SHP77 treated with DMSO at 0.1 percent for 48 hours (cell line): ENCODE data around the gene NODAL.
"Not testable (repeated sequence)": the region's sequence is repeated elsewhere in the genome, so short reads cannot be mapped to it uniquely, and the experiment has no call there.

ENCODE experiments used
- DNase-seq: peaks from one replicate; lab custom pipeline; 2025; lab: John Stamatoyannopoulos, UW

Gene NODAL

DNA sequence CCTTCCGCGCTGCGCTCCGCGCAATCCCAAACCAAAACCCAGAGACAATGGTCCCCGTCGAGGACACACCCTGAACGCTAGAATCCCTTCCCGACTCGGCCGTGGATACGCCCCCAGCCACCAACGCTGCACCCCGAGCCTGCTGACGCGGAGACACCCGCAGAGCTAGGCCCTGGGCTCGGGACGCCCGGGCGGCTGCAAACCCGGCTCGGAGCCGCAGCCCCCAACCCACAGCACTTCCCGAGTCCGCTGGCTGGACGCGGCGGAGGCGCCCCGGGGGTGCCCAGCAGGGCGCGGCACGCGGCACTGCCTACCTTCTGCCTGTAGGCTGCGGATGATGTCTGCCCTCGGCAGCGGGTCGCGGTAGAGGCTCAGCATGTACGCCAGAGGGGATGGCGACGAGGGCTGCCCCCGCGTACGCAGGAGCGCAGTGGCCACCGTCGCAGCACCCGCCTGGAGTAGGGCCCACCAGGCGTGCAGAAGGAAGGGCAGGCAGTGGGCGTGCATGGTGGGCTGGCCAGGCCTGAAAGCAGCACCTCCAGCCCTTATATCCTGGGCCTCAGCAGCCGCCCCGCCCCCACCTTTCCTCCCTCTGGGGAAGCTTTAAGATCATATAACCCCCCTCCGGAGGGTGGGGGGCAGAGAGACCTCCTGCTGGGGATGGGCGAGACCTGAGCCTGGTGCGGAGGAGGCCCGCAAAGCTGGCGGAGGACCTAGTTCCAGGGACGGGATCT lies at the start of gene NODAL:
Gene NODAL, minus strand, starts transcription at position 521 of the 734 bp plus-strand sequence. Its CDS starts 14 bp downstream, at position 507.
- DNase-seq = no peak

DNA sequence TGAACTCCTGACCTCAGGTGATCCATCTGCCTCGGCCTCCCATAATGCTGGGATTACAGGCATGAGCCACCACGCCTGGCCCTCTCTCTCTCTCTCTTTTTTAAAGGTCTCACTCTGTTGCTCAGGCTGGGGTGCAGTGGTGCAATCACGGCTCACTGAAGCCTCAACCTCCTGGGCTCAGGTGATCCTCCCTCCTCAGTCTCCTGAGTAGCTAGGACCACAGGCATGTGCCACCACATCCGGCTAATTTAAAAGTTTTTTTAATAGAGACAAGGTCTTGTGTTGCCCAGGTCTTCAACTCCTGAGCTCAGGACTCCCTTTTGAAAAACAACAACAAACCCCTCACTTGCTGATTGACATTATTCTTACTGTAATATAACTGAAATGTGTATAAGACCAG lies 48.7 kb upstream of the NODAL start:
- DNase-seq = no peak

DNA sequence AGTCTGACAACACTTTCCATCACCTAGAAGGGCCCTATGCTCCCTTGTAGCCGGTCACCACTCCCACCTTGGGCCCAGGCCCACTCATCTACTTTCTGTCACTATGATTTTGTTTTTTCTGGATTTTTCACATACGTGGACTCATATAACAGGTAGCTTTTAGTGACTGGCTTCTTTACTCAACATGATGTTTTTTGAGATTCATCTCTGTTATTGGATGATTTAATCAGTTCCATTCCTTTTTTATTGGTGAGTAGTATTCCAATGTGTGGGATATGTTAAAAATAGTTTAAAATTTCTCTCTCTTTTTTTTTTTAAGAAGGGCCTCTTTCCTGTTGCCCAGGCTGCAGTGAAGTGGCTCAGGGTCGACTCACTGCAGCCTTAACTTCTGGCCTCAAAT lies 46.3 kb upstream of the NODAL start:
- no peak for DNase-seq

DNA sequence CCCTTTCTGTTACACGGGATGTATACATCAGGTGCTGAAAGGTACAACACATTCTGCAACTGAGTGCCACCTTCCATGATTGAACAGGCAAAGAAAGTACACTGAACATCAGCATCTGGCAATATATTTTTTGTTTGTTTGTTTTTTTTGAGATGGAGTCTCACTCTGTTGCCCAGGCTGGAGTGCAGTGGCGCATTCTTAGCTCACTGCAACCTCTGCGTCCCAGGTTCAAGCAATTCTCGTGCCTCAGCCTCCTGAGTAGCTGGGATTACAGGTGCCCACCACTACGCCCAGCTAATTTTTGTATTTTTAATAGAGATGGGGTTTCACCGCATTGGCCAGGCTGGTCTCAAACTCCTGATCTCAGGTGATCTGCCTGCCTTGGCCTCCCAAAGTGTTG lies 42.4 kb upstream of the NODAL start:
- DNase-seq = not testable (repeated sequence)

DNA sequence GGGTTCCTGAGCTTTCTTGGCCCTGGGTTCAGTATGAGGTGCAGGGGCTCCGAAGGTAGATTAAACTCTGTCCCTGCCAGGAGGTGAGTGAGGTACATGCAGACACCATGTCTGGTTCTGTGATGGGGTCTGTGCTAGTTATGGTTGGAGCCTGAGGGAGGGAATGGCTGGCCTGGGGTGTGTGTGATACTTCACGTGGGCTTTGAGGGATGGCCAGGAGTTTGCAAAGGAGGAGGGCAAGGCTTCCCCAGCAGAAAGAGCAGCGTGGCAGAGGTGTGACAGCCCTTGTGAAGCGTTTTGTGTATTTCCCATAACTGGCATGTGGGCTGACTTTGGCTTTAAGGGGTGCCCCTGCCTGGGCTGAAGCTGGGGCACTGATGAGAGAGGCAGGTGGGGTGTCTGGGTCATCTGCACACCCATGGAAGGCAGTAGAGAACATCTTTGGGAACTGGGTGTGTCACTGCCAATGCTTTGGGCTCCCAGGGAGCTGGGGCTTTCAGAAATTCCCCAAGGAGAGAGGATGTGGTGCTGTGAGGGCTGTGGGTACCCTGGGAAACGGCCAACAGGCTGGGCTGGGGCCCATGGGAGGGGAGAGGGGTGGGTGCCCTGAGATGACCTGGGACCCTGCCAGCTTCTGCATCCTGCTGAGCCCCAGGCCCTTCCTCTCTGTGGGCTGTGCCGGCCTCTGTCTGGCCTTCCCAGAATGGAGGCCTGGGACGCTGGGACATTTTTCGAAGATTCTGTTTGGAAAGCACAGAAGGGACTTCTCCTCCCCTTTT lies 41.7 kb upstream of the NODAL start:
- DNase-seq = no peak

DNA sequence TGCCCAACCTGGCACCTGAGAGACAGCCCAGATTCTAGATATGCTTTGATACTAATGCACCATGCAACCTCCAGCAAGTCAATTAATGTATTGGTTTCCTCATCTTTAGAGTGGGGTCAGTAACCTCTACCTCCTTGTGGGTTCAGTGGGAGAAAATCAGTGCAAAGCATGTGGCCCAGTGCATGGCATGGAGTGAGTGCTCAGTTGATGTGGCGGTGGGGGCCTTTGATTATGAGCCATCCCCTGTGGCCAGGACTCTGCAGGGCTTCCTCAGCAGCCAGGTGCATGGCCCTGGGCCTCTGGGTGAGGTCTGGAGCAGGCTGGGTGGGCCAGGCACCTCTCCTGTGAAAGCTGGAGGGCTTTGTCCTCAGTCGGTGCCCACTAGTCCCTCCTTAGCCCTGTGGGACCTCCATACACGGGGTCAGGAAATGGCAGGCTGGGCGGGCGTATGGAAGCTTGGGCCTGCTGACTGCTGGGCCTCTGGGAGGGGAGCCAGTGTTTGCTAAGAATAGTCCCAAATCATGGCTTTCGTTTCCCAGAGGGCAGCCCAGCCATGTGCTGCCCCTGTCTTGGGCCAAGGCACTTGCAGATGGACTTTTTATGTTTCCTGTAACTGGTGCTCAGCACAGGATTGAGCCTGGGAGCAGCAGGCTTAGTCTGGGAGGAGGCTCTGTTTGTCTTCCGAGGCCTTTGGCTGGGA lies 40.5 kb upstream of the NODAL start:
- DNase-seq = no peak

DNA sequence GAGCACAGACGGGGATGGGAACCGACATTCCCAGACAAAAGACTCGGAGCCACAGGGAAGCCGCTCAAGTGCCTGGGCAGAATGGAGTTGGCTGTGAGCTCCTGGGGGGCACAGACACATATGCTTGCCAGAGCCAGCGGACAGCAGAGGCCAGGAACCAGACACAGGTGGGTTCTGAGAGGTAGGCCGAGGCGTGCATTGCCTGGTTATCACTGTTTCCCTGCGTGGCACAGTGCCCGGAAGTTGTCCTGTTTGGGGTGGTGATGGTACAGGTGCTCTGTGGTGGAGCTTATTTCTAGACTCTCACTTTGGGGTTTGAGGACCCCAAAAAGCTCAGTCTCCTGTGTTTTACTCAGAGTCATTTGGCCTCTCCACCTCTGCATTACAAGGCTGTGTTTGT lies 39.6 kb upstream of the NODAL start:
- no peak for DNase-seq

DNA sequence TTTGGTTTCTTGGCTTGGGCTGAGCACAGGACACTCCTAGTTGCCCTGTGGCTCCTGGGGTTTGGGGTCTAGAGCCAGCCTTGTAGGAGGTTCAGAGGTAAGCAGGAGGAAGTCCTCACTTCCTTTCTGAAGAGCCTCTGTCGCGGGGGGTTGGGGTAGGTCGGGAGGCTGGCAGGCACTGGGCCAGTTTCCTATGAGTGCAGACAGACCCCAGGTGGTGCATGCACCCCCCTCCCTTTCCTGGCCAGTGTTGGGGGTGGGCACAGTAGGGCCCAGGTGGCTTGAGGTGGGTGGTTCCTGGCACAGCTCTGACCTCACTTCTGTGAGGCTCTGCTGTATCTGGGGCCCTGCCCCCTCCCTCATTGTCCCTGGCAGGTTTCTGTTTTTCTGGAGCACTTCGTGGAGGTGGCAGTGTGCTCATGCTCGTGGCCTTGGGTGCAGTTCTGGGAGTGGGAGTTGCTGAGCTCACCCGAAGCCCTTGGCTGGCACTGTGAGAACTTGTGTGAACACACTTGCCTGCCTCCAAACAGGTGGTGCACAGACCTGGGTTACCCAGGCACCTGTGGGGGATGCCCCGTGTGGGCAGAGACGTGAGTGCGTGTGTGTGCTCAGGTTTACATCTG lies 38.9 kb upstream of the NODAL start:
- DNase-seq = no peak

DNA sequence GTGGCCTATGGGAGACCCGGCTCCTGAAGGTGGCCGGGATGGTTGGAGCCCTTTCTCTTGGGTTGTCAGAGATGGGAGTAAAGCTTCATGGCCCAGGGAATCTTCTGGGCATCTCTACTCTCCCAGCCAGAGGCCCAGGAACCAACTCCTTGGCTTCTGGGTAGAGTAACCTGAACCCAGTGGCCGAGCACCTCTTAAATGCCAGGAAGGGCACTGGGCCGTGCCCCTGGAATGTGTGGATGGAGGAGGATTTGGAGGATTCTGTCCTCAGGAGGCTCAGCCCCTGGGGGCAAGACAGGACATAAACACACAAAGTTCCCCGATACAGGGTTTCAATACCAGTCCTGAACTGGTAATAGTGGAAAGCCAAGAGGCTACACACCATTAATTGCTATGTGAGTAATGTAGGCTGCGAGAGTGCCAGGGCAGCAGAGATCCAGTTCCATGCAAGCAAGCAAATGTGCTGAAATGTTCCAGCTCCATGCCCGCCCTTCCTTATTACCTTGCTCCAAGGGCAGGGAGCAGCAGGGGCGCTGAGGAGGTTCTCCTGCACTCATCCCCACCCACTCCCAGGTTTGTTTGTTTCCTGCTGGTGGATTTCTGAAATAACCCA lies 38.3 kb upstream of the NODAL start:
- no peak for DNase-seq

DNA sequence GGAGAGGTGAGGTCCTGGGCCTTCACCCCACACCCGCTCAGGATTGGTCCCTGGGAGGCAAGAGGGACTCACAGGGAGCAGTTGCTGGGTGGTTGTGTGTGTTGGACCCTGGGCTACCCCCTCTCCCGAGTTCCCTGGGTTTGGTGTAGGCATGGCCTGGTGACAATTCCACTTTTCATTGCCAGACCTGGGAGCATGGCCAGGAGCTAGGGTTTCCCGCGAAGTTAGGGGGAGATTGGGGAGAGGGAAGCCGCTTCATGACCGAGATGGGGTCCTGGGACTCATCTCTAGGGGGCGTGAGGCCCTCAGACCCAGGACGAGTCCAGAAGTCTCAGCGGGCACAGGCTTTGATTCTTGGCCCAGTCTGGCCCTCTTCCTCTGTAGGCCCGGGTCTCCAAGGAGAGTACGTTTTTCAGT lies 37.7 kb upstream of the NODAL start:
- no peak for DNase-seq

DNA sequence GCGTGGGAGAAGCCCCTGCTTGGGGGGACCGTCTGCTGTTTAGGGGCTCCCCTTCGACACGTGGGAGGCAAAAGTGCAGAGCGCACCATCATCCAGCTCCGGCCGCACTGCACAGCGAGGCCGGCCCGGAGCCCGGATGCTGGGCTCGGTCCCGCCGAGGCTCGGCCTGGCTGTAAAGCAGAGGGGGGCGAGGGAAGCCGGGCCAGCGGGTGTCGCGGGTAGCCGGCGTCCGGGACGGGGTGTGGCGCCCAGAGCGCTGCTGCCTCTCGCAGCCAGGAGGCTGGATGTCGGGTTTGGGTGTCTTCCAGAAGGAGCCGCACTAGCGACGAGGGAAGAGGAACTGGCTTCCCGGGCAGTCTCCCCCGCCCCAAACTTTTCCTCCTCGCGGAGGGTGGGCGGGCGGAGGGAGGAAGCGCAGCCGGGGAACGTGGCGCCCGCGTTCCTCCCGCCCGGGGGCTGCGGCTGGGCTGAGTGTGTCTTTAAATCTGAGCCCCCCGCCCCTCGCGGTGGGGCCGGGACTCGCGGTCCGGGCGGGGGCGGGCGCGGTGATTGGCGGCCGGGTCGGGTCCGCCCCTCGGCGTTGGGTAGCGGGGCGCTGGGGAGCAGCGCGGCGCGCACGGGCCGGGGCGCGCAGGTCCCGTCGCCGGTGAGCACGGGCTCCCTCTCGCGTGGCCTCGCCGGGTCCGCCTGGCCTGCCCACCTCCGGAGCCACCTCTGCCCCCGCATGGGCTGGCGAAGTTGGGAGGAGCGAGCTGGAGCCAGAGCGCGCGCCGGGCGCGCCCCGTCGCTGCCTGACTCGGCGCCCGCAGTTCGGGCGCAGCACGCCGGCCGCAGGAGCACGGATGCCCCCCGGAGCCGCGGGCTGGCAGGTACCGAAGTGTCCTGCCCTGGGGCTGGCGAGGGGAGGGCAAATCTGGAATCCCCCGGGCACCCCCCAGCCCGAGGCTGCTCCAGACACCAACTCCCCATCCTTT lies 37.0 kb upstream of the NODAL start, which contains the start of gene PALD1:
Gene PALD1, plus strand, starts transcription at position 577 of the 974 bp plus-strand sequence. CDS start 47,185 bp downstream, outside the sequence.
- no peak for DNase-seq

DNA sequence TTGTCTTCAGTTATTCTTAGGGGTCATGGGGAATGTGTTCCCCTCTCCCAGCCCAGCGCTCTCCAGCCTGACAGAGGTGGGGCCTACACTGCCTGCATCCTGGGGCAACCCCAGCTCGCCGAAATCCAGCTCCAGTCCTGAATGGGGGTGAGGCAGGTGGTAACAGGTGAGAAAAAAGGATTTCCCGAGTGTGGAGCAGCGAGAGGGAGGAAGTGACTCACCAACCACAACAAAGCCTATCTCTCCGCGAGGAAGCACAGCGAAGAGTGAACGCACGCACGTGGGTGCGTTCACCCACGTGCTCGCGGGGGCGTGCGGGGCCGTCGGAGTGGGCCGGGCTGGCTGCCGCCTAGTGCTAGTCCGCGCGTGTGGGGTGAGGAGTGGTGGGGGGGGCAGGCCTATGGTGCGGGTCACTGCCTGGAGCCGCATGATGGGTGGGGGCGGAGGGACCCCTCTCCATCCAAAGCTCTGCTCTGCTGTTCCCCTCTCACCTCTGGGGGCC lies 36.2 kb upstream of the NODAL start:
- no peak for DNase-seq

DNA sequence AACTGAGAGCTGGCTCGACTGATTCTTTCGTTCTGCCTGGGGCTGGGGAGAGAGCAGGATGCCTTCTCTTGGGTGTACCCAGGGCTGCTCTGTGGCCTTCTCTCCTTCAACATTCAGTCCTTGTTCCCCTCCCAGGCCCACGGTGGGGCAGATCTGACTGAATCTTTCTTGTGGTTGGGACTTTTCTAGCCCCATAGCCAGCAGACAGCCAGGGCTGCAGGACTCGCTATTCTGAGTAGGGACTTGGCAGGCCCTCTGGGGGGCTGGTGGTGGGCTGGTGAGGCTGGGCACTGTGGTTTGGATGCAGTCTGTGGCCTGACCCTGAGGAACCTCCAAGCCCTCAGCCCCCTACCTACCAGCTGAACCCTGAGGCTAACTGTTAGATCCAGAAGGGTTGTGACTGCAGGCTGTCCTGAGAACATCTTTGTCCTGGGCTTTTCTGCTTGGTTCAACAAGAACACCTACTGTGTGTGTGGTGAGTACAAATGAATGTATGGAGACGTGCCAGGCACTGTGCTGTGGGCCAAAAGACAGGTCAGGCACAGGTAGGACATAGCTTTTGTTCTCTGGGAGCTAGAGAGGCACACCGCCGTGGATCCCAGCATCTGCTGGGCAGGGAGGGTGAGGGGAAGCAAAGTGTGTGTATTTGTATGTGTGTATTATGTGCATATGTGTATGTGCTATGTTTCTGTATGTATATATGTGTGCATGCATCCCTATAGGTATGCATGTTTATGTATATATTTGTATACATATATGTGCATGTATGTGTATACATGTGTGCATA lies 35.0 kb upstream of the NODAL start:
- DNase-seq = no peak

DNA sequence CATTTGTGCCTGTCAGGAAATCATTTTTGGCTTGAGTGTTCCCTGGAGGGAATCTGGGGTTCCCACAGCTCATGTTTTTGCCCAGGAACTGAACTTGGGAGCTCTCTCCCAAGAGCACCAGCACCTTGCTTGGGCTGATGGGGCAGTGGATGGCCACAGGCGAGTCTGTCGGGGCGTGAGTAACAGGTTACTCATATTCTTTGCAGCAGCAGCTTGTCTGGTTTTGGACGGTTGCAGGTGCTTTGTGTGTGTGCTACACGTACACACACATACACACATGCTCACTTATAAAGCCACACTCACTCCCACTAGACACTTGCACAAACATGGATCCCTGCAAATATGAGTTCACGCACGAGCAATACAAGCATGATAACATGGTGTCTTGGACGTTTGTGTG lies 34.2 kb upstream of the NODAL start:
- DNase-seq = no peak

DNA sequence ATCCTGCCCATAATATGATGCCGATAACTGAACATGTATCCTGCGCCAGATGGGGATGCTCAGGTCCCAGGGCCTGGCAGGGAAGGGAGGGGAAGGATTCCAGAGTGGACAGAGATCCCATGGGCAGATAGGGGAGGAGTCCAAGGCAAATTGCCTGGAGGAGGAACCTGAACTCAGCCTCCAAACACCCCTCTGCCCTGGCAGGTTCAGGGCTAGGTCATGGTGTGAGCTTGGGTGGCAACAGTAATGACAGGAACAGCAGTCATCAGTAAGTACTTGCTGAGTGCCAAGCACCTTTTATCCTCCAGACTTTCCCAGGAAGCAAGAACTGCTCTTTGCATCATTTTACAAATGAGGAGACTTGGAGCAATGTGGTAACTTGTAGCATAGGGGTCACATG lies 33.3 kb upstream of the NODAL start:
- DNase-seq = no peak

DNA sequence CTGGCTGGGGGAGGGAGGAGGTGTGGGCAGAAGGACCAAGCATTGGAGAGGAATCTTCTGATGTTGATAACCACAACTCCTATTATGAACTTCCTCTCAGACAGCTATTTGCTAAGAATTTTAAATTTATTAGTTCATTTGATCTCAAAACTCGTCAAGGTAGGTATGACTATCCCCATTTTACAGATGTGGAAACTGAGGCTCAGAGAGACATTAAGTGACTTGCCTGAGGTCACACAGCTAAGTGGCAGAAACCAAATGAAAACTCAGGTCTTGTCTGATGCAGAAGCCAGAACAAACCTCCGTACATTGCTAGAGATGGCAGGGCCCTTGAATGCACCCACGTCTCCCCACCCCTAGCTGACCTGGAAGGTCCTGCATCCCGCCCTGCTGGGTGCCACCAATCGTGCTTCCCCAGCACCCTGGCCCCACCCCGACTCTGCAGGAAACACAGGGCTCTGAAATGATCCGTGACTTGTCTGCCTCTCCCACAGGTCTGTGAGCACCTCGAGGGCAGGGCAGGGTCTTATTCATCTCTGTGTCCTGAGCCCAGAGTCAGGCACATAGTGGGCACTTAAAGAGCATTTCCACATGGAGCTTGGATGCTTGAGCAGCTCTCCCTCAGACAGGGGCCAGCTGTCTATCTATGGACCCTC lies 31.4 kb upstream of the NODAL start:
- no peak for DNase-seq

DNA sequence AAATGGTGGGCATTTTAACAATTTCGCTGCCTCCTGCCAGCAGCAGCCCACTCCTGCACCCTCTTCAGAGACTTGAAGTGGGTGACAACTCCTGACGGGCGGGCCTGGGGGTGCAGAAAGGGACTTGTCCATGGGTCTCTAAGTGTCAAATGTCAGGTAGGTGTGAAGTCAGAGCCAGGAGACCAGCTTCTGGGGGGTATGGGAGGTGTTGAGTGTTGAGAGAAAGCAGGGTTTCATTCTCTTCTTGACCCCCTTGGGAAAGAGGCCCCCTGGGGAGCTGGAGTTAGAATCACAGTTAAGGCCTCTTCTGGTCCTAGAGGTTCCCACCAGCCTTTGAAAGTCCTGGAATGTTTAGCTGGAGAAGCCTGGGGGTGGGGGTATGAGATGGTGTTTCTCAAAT lies 25.5 kb upstream of the NODAL start:
- no peak for DNase-seq

DNA sequence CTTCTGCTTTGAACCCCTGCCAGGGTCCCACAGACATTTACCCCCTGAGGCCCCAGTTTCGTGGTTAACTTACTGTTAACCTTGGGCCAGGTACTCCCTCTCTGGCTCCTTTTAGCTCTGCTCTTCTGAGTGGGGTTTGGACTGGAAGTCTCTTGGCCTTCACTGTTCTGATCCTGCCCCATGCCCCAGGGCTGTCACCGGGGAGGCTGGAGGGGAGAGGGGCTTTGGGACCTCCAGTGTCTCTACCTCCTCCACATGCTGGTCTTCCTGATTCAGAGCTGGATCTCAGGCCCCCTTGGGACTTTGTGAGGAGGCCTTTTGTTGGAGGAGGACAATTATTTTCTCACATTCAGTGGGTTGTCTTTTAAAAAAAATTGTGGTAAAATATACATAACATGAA lies 24.4 kb upstream of the NODAL start:
- DNase-seq = no peak

DNA sequence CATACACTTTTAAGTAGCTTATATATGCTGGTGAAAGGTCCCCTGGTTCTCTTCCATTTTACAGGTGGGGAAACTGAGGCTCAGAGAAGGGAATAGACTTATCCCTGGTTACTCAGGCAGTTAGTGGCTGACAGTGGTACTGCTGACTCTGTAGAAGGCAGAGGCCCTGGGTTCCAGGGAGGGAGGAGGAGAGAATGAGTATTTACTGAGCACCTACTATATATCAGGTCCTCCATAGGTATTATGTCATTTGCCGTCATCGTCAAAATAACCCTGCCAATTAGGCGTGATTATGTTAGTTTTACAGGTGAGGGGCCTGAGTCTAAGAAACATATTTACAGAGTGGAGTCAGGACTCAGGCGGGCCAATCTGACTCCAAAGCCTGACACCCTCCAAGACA lies 23.8 kb upstream of the NODAL start:
- DNase-seq = no peak
